K562 (cell line): ENCODE data around the gene PPIA. TPM values are rescaled to one million over a fixed set of nuclear protein-coding genes. Genes with fewer than 3 reads are reported as not detected.

Experiments
- ARNT ChIP-seq, 2 experiments: fragments of 450-650 bp; IDR thresholded peaks; 2 replicates each; pipeline ENCODE4 v1.6.1; 2016; ENCODE audit warnings: mild to moderate bottlenecking in 1 of 2
- JUNB ChIP-seq: fragments of 450-650 bp; formaldehyde crosslinking; conservative IDR thresholded peaks from 2 replicates; pipeline ENCODE4 v1.4.0; 2020; ENCODE audit warnings: mild to moderate bottlenecking
- RBFOX2 ChIP-seq: fragments of 200-400 bp; formaldehyde crosslinking; IDR thresholded peaks from 2 replicates; pipeline ENCODE4 v1.6.1; 2017; ENCODE audit warnings: low read depth, mild to moderate bottlenecking, low read length, moderate library complexity
- SIN3A ChIP-seq, 2 experiments: fragments of 150-350 bp in 1 of 2; IDR thresholded peaks; 2 replicates each; pipeline ENCODE4 v1.6.1; 2011 to 2016; ENCODE audit warnings: borderline replicate concordance in 2 of 2, low read depth in 2 of 2, low read length in 2 of 2, mild to moderate bottlenecking in 2 of 2, moderate library complexity in 2 of 2; ENCODE audit not compliant: control insufficient read depth in 1 of 2
- SOX6 ChIP-seq: fragments of 450-650 bp; IDR thresholded peaks from 2 replicates; pipeline ENCODE4 v1.6.1; 2014; ENCODE audit warnings: mild to moderate bottlenecking
- ZBTB26 ChIP-seq: fragments of 450-650 bp; formaldehyde crosslinking; IDR thresholded peaks from 2 replicates; pipeline ENCODE4 v1.4.0; 2022; ENCODE audit warnings: missing genetic modification characterization
- ZKSCAN8 ChIP-seq: fragments of 200-800 bp; sonication (Bioruptor generic); IDR thresholded peaks from 2 replicates; pipeline ENCODE4 v1.6.1; 2016; ENCODE audit warnings: missing genetic modification characterization, missing compliant biosample characterization
- ZNF133 ChIP-seq: fragments of 250-450 bp; sonication (Bioruptor Pico); IDR thresholded peaks from 2 replicates; pipeline ENCODE4 v1.4.0; 2020; ENCODE audit warnings: mild to moderate bottlenecking
- ZNF146 ChIP-seq: IDR thresholded peaks from one replicate; pipeline ENCODE4 v1.6.1; 2018; ENCODE audit warnings: missing compliant biosample characterization; ENCODE audit not compliant: unreplicated experiment
- ZNF212 ChIP-seq: fragments of 450-650 bp; formaldehyde crosslinking; IDR thresholded peaks from 2 replicates; pipeline ENCODE4 v1.4.0; 2020; ENCODE audit warnings: mild to moderate bottlenecking
- polyA plus RNA-seq, 8 experiments: library from polyadenylated mRNA; depleted of rRNA in 4 of 8; stranded (reverse) in 5 of 8; unstranded in 3 of 8; fragments of >200 nt; fragmentation: Nextera tagmentation in 2 of 8; fragmentation: Illumina TruSeq in 1 of 8; extraction: Ambion mirVana in 2 of 8; extraction: Trizol in 1 of 8; gene quantifications; 2 replicates each; pipeline versions ENCODE4 v1.2.1 to v1.2.3, GENCODE V29; 2011 to 2014; ENCODE audit warnings: inconsistent platforms in 1 of 8, missing spikeins in 1 of 8
- total RNA-seq, 7 experiments: library from RNA; depleted of rRNA in 6 of 7; stranded (reverse); fragments of >200 nt in 6 of 7; fragmentation: Illumina TruSeq in 2 of 7; extraction: Trizol in 2 of 7; gene quantifications; 2 replicates each; pipeline versions ENCODE4 v1.2.1 to v1.2.3, GENCODE V29; 2011 to 2021; ENCODE audit warnings: low replicate concordance in 1 of 7
- TF ChIP-seq, protein P1 (sequence below): IDR thresholded peaks from 3 replicates; pipeline ENCODE4 v1.6.1; 2011; ENCODE audit warnings: borderline replicate concordance, mild to moderate bottlenecking, moderate library complexity; ENCODE audit not compliant: insufficient read length; ENCODE audit errors: extremely low read depth
- TF ChIP-seq, protein P2 (sequence below): sonication (generic); formaldehyde crosslinking; IDR thresholded peaks from 2 replicates; pipeline ENCODE4 v1.8.0; 2023; ENCODE audit warnings: mild to moderate bottlenecking, missing genetic modification reagents
- TF ChIP-seq, protein P3 (sequence below): fragments of 250-450 bp; sonication (Bioruptor Pico); IDR thresholded peaks from 2 replicates; pipeline ENCODE4 v1.4.0; 2020
- TF ChIP-seq, protein P4 (sequence below): fragments of 450-650 bp; IDR thresholded peaks from 2 replicates; pipeline ENCODE4 v1.6.1; 2017; ENCODE audit warnings: antibody characterized with exemption

Gene PPIA
- total and polyA plus RNA-seq, 9 of the 15 experiments (the other 6 are each of a cell fraction or from before 2014, with no cell fraction given) = 2,583 to 7,504 (median 3,973) TPM

DNA sequence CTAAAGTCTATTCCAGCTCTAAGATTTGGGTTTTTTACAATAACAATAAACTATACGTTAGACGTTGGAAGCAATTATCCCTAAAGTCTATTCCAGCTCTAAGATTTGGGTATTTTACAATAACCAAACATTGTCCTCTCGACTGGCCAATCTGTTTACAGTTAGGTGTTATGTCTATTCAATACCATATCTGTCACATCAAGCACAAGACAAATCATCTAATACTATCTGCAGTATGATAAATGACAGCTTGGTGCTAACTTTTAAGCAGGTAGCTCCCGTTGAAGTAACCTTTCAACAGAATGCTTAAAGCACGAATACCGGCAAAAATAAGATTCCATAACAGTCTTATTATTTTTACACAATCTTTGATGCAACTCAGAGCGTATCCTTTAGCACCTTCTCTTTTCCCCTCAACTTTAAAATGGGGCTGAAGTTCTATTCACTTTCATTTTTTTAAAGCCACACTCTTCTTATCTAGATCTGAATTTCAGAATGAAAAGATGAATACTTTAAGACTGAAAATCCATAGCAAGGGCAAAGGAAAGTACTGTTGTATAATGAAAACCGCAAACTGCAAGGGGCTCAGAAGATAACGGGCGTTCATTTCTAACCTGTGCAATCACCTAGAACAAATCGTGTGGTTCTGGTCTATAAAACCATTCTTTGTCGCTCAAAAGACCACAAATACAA, 50.5 kb downstream of the PPIA start (continued):
- TF ChIP-seq ZBTB26 (CRISPR knock-in tag) = no peak
- no peak for TF ChIP-seq JUNB (CRISPR knock-in tag)
- TF ChIP-seq, protein P1, sequence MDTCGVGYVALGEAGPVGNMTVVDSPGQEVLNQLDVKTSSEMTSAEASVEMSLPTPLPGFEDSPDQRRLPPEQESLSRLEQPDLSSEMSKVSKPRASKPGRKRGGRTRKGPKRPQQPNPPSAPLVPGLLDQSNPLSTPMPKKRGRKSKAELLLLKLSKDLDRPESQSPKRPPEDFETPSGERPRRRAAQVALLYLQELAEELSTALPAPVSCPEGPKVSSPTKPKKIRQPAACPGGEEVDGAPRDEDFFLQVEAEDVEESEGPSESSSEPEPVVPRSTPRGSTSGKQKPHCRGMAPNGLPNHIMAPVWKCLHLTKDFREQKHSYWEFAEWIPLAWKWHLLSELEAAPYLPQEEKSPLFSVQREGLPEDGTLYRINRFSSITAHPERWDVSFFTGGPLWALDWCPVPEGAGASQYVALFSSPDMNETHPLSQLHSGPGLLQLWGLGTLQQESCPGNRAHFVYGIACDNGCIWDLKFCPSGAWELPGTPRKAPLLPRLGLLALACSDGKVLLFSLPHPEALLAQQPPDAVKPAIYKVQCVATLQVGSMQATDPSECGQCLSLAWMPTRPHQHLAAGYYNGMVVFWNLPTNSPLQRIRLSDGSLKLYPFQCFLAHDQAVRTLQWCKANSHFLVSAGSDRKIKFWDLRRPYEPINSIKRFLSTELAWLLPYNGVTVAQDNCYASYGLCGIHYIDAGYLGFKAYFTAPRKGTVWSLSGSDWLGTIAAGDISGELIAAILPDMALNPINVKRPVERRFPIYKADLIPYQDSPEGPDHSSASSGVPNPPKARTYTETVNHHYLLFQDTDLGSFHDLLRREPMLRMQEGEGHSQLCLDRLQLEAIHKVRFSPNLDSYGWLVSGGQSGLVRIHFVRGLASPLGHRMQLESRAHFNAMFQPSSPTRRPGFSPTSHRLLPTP = no peak
- no peak; a peak in 2 of 4 replicates for TF ChIP-seq SIN3A (IDR thresholded peaks at IDR 0.05; ENCODE audit: borderline replicate concordance in 2 of 2, control insufficient read depth in 1 of 2, low read depth in 2 of 2, low read length in 2 of 2)
- TF ChIP-seq, protein P2, sequence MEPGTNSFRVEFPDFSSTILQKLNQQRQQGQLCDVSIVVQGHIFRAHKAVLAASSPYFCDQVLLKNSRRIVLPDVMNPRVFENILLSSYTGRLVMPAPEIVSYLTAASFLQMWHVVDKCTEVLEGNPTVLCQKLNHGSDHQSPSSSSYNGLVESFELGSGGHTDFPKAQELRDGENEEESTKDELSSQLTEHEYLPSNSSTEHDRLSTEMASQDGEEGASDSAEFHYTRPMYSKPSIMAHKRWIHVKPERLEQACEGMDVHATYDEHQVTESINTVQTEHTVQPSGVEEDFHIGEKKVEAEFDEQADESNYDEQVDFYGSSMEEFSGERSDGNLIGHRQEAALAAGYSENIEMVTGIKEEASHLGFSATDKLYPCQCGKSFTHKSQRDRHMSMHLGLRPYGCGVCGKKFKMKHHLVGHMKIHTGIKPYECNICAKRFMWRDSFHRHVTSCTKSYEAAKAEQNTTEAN (CRISPR knock-in tag) = no peak
- no peak for TF ChIP-seq ZNF212 (CRISPR knock-in tag)
- TF ChIP-seq ZKSCAN8 (CRISPR knock-in tag) = no peak
- TF ChIP-seq, protein P3, sequence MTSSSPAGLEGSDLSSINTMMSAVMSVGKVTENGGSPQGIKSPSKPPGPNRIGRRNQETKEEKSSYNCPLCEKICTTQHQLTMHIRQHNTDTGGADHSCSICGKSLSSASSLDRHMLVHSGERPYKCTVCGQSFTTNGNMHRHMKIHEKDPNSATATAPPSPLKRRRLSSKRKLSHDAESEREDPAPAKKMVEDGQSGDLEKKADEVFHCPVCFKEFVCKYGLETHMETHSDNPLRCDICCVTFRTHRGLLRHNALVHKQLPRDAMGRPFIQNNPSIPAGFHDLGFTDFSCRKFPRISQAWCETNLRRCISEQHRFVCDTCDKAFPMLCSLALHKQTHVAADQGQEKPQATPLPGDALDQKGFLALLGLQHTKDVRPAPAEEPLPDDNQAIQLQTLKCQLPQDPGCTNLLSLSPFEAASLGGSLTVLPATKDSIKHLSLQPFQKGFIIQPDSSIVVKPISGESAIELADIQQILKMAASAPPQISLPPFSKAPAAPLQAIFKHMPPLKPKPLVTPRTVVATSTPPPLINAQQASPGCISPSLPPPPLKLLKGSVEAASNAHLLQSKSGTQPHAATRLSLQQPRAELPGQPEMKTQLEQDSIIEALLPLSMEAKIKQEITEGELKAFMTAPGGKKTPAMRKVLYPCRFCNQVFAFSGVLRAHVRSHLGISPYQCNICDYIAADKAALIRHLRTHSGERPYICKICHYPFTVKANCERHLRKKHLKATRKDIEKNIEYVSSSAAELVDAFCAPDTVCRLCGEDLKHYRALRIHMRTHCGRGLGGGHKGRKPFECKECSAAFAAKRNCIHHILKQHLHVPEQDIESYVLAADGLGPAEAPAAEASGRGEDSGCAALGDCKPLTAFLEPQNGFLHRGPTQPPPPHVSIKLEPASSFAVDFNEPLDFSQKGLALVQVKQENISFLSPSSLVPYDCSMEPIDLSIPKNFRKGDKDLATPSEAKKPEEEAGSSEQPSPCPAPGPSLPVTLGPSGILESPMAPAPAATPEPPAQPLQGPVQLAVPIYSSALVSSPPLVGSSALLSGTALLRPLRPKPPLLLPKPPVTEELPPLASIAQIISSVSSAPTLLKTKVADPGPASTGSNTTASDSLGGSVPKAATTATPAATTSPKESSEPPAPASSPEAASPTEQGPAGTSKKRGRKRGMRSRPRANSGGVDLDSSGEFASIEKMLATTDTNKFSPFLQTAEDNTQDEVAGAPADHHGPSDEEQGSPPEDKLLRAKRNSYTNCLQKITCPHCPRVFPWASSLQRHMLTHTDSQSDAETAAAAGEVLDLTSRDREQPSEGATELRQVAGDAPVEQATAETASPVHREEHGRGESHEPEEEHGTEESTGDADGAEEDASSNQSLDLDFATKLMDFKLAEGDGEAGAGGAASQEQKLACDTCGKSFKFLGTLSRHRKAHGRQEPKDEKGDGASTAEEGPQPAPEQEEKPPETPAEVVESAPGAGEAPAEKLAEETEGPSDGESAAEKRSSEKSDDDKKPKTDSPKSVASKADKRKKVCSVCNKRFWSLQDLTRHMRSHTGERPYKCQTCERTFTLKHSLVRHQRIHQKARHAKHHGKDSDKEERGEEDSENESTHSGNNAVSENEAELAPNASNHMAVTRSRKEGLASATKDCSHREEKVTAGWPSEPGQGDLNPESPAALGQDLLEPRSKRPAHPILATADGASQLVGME (CRISPR knock-in tag) = no peak
- TF ChIP-seq SOX6 = peak; percentile 77
- no peak for TF ChIP-seq ZNF133 (CRISPR knock-in tag)
- no peak for TF ChIP-seq ZNF146 (CRISPR knock-in tag)
- TF ChIP-seq, protein P4, sequence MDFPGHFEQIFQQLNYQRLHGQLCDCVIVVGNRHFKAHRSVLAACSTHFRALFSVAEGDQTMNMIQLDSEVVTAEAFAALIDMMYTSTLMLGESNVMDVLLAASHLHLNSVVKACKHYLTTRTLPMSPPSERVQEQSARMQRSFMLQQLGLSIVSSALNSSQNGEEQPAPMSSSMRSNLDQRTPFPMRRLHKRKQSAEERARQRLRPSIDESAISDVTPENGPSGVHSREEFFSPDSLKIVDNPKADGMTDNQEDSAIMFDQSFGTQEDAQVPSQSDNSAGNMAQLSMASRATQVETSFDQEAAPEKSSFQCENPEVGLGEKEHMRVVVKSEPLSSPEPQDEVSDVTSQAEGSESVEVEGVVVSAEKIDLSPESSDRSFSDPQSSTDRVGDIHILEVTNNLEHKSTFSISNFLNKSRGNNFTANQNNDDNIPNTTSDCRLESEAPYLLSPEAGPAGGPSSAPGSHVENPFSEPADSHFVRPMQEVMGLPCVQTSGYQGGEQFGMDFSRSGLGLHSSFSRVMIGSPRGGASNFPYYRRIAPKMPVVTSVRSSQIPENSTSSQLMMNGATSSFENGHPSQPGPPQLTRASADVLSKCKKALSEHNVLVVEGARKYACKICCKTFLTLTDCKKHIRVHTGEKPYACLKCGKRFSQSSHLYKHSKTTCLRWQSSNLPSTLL = no peak
- TF ChIP-seq RBFOX2 = no peak
- peak in 1 of 2 experiments; percentile 81; a peak in 3 of 4 replicates for TF ChIP-seq ARNT (IDR thresholded peaks at IDR 0.05)
